Medulla oblongata (tissue), 1 donor: ENCODE measurements around the gene EEF1AKMT4.

Experiments used
- DNase-seq: peaks from one replicate; pipeline ENCODE4 v3.0.0-alpha.2; 2015; ENCODE audit errors: extremely low spot score

The EEF1AKMT4 gene

DNA sequence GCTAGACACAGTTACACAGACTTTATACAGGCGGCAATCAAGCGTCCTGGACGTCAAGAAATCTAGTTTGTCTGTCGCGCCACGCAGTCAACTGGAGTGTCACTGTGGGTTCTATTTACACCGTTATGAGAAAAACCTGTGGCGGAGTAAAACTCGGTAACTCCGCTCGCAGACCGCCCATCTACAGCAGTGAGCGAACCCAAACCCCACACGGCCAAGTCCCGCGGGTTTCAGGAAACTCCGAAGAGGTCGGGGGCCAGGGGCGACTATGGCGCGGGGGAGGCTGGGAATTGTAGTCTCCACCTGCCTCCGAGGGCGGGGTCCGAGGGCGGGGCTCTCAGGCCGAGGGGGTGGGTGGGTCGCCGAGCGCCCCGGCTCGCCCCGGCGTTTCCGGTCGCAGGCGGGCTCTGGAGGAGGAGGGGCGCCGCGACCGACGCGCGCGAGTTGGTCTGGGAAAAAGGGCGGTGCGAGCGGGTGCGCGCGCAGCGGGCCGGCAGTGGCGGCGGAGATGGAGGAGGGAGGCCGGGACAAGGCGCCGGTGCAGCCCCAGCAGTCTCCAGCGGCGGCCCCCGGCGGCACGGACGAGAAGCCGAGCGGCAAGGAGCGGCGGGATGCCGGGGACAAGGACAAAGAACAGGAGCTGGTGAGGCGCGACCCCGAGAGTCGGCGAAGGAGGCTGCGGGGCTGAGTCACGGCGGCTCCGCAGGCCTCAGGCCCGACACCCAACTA lies 49.5 kb downstream of the EEF1AKMT4 start, which contains the start of gene PSMD2:
Gene PSMD2 (plus strand): TSS at position 483 of the 729 bp plus-strand sequence. CDS start 26 bp downstream, at position 509.
- DNase-seq: peak; percentile 97

GRCh38 chr3:184299488-184300377 lies 50.3 kb downstream of the EEF1AKMT4 start:
- DNase-seq: no peak

GRCh38 chr3:184300378-184300720 lies 50.9 kb downstream of the EEF1AKMT4 start:
- no peak for DNase-seq

- DNase-seq: no peak
These were observed 56.1 kb downstream of the EEF1AKMT4 start for GRCh38 chr3:184305577-184305976.

DNA sequence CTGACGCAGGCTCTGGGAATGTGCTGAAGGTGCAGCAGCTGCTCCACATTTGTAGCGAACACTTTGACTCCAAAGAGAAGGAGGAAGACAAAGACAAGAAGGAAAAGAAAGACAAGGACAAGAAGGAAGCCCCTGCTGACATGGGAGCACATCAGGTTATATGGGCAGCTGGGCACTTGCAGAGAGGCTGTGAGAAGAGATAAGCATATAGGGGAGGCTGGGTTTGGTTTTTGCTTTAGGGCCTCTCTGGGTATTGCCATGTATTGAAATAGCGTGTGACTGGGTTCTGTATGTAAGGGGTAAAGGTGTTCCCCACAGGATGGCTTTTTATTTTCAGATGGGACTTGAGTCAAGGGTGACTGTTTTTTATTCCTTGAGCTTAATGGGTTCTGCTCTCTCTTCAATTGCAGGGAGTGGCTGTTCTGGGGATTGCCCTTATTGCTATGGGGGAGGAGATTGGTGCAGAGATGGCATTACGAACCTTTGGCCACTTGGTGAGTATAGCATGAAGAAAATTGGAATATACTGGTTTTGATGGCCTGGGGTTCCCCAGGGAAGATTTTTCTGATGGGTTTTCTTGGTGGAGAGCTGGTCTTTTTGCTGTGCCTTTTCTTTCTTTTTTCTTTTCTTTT lies 57.0 kb downstream of the EEF1AKMT4 start:
- no peak for DNase-seq

DNA sequence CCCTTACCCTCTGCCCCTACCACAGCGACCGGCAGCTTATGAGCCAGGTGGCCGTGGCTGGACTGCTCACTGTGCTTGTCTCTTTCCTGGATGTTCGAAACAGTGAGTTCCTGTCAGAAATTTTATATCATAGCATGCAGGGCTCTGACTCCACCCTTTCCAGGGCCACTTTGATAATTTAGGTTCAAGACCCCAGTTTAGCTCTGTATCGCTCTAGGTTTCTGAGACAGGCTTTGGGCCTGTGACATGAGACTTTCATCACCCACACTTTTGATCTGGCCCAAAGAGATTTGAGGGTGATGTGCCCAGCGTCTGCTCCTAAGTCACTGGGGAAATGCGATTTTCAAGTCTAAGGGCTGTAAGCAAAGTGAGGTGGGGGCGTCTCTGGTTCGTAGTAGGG lies 58.4 kb downstream of the EEF1AKMT4 start:
- DNase-seq: no peak
